HUDEP-2 (cell line): ENCODE results near the gene SLC9A9.
A peak's percentile ranks its signal among the peaks of the same experiment; 100 is the strongest.

ENCODE experiments used
- DNase-seq, 76 experiments: peaks; one replicate each; lab custom pipeline; 2025; ENCODE audit not compliant: unreplicated experiment in 76 of 76; lab: John Stamatoyannopoulos, UW

The SLC9A9 gene

DNA sequence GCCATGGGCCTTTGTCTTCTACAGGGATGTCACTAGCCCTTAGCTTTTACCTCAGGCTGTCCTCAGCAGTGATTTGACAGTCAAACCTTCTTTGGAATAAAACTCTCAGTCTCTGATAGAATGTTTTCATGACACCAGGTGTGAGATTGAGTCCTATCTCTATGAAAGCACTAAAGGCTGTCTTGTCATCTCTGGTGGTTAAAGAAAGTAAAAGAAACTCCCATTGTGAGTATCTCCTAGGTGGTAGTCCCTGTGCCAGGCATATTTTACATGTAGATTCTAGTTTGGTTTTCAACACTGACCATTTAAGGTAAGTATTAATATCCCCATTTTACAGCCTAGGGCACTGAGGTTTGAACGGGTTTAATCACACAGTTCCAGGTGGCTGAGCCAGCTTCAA, 368.5 kb downstream of the SLC9A9 start:
- DNase-seq = no peak

DNA sequence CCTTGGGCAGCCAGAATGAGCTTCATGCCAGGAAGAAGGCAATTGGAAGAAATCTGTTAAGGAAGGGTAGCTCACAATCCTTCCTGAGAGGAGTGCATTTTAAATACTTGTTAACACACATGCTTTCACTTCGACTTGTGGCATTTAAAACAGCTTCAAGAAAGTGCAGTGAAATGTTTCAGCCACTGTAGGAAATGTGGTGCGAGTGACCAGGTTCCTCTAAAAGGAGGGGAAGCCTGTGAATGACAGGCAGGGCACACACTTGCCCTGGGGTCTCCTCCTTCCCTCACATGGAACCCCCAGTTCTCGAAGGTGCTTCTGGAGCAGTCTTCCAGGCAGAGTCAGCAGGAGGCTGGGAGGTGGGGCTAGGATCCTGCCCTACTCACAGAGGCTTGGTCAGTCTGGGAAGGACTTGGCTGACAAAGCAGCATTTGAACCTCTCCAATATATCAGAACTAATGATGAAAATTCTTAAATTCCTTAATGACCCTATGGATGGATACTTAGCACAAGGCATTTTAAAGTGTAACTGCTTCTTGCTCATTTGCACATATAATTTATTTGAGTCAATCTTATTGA, 370.1 kb downstream of the SLC9A9 start:
- no peak for DNase-seq

DNA sequence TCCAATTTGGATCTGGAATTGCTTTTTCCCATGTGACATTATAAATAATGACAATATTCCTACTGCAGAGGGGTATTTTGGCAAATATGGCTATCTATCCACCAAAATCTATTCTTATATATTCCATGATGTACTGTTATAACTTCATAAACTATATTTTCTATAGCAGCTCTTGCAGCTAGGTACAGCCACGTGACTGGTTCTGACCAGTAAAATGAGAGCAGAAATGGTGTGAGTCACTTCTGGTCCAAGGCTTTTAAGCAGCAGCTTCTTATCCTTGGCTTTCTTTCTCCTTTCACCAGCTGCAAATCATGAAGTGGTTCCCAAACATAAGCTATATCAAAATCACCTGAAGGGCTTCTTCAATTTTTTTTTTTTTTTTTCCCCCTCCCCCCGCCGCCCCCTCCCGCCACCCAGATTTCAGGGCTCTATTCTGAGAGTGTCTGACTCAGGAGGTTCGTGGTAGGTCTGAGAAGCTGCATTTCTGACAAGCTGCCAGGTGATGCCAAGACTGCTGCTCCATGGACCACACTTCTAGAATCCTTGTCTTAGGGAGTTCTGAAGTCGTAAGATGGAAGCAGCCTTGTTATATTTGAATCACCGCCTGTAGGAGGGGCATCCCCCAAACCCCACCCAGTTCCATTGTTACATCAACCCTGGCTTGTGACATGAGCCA, 371.2 kb downstream of the SLC9A9 start:
- no peak for DNase-seq

DNA sequence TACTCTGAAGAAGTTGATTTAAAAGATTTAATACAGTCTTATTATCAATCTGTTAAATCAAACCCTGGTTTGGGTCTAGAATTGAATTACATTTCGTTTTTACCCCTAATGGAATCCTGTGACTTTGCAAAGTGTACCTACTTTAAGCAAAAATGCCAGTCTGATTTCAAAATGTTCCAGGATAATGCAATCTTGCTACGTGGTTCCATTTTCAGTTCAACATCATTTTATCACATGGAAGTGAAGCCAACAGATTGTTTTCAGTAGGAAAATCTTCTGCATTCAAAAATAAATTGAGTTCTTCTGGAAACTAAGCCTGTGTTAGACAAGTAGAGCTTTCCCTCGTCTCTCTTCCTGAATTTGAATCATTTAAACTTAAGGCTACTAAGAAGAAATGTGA, 372.3 kb downstream of the SLC9A9 start:
- DNase-seq = no peak

DNA sequence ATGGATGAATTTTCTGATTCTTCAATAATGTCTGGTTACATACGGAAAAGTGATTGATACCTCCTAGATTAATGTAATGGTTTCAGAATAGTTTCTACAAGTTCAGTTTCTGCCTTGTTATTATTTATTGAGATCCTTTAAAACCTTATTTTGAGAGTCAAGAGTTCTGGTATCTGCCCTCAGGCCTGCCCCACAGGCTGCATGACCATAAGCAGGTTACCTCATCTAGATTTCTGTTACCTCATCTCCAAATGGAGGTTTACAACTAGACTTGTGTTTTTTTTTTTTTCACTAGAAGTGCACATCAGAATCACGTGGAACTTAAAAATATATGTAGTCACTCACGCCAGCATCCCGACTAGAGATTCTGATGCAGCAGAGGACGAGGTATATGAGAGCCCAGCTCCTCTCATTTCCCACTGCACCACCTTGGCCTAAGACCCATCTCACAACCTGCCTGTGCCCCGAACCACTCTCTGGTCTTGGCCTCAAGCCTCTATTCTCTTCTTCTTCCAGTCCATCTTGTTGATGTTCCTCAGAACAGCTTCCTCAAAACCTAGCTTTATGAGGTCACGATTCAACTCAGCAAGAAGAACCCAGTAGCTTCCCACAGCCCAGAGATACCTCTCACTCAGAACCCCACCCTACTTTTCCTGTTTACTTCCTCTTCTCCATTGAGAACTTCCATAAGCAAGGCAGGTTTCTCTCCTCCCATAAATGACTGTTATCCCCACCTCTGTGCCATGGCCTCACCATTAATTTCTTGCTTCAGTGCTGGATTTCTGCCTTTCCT, 375.3 kb downstream of the SLC9A9 start:
- no peak for DNase-seq

DNA sequence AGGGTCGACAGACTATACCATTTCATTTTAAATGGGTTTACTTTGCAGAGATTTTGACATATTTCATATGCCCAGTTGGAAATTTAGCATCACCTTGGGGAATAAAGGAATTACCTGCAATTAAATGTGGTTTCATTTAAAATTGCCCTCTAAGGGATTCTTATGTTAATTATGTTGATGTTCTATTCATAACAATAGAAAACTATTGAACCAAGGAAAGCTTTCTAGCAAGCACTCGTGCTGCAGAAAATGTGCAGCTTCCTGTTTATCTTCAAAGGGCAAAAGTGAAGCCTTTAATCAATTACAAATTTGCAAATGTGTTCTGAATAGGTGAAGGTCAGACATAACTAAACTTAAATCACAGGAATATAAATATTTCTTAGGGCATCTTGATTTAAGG, 376.6 kb downstream of the SLC9A9 start:
- DNase-seq = no peak

DNA sequence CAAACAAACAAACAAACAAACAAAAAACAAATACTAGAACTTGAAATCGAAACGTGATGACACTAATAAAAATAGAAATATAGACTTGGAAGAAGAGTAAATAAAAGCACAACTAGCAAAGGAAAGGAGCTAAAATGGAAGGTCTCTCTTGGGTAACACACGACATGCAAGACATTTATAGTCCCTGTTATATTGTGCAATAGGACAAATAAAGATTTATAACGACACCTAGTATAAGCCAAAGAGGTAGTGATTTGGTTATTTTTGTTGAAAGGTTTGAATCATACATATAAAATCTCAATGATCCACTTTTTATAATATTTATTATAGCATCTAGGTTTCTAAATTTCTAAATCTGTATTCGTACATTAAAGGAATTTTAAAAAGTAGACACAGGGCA, 379.1 kb downstream of the SLC9A9 start:
- no peak for DNase-seq

DNA sequence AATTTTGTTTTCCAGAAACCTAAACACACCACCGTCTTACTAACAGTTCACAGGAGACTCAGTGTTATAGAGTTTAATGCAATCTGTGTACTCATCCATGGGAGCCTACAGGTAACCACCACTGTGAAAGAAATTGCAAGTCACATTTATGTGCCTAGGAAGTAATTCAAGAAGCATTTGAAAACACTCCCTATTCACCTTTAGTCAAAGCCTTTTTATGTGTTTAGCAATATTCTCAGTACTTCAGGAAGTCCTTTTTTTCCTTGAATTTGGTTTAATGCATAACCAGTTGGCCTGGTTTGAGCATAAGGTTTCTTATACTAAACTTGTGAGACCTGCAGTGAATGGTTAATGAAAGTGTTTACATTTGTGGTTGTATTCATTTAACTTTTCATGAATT, 382.6 kb downstream of the SLC9A9 start:
- DNase-seq = no peak

DNA sequence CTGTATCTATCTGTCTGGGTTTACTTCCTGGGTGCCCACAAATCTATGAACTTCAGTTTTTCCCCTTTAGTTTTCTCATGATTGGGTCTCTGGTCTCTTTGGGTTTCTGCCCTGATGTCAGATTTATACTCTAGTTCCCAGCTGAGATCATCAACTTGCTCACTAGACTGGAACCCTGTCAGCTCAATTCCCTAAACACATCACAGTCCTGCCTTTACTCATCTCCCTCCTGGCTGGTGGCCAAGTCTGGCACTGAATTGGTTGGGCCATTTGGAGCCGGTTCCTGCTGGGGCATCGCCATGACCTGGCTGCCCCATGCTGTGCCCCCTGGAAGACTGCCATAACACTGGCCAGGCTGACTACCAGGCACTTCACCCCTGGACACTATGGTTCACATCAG, 383.4 kb downstream of the SLC9A9 start:
- DNase-seq = no peak

DNA sequence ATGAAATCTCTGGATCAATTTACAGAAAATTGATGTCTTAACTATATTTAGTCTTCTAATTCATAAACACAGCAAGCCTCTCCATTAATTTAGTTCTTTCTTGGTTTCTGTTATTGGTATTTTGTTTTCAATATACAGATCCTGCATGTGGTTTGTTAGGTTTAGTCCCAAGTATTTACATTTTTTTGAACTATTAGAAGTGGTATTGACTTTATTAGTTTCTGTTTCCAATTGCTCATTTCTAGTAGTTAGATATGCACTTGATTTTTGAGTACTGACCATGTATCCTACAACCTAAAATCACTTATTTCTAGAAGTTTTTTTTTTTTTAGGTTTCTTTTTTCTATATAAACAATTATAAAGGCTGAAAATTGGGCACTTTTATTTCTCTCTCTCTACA, 392.8 kb downstream of the SLC9A9 start:
- no peak for DNase-seq

DNA sequence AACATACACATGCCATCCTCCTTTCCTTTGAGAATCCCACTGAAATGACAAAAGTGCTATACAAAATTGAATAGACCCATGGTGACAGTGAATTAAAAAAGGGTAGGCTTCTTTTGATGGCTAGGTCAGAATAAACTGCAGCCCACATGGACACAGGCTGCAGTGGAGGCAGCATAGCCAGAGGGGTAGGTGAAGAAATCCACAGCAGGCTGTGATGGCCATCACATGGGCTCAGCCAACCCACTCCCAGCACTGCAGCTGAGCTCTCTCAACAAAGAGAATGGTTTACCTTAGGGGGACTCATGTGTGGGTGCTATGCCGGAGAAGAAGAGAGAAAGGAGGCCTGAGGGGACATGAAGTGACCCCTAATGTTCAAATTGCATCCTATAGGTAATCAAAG, 397.6 kb downstream of the SLC9A9 start:
- no peak for DNase-seq

DNA sequence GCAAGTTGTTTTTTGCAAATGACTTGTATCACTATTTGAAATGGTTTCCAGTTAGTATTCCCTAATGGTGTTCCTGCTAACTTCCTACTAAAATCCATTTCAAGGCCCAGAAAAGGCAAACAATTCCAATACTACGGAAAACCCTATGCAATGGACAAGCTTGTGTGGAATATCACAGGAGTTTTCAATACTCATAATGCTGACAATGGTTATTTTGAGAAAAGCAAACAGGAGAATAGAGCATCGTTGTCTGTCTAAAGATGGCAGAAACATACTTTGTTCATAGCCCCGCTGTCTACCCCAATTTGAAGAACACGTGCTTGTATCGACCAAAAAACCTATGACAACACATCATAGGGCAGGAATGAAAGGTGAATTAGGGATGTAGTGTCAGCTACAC, 400.8 kb downstream of the SLC9A9 start:
- DNase-seq = no peak

DNA sequence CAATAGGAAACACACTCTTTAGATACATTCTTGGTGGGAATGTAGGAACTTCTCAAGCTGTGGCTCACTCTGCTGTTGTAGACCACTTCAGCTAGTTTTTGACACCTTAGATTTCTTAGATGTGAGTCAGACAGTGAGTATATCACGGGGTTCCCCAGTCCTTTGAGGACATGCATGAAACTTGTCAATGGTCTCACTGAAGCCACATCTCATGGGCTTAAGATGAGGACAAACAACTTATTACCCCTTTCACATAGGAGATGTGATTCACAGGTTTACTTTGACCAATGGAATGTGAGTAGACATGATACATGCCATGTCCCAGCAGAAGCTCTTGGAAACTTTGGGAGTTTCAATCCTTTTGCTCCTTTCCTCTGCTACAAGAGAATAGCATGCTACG, 403.1 kb downstream of the SLC9A9 start:
- no peak for DNase-seq

DNA sequence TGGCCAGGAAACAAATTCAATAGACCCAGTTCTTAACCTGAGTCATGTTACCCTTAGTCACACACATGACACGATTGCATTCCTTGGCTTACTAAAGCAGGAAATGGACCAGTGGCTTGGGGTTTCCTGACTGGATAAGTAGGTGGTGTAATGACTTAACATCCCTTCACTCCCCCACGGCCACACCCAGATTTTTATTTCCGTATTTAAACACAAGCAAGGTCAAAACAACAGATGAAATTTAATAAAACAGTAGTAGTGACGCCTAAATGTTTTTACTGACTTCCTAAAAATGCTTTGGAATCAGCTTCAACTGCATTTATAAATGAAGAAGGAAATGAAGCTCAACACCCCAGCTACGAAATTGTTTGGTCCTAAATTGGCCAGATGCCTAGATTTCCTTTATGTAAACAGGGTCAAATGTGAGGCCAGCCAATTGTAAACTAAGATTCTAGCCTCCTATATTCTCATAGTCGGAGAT, 404.4 kb downstream of the SLC9A9 start:
- peak in 1 of 76 experiments; percentile 9 for DNase-seq

DNA sequence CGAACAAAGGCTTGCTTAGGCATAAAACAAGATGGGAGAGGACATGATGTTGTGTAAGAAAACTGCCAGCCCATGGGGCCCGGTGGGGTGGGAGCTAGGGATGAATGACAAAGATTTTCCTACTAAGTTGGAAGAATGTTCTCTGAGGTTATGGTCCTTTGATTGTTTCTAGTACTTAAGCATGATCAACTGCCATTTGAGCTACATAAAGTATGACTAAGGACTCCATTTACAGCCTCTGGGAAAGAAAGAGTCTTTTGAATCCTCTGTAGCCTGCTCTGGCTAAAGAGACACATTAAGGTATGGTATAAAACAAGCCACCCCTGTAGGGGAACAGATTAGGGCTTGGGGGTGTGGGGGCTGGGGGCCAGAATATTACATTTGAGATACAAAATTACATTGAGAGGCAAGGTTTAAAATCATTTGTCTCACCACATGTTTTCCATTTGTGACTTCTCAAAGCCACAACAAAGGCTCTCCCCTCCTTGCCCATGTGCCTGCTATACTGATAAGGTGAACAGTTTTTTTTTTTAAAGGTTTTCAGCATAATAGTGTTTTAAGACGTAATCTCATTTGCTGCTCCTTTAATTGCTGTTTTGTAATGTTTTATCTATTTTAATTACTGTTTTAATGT, 405.3 kb downstream of the SLC9A9 start:
- no peak for DNase-seq

DNA sequence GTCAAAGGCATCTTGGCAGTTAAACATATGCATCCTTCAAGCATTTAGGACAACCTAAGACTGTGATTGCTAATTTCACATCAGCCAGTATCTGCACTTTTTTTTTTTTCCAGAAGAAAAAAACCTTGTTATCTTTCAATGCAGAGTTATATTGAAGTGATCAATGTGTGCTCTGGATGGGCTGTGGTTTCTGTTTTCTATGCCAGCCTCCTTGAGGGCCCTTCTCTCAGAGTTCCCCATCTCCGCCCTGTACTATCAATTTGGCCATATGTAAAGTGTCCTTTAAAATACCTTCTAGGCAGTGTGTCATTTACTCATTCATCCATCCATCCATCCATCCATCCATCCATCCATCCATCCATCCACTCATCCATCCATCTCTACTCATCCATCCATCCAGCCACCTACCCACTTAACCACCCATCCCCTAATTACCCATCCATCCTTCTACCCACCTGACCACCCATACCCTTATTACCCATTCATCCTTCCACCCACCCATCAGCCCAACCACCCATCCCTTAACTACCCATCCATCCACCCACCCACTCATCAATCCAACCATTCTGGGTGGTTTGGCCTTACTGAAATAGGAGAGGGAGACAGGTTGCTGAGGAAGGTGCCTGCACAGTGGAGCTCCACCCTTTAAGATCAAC, 406.6 kb downstream of the SLC9A9 start:
- DNase-seq = no peak

DNA sequence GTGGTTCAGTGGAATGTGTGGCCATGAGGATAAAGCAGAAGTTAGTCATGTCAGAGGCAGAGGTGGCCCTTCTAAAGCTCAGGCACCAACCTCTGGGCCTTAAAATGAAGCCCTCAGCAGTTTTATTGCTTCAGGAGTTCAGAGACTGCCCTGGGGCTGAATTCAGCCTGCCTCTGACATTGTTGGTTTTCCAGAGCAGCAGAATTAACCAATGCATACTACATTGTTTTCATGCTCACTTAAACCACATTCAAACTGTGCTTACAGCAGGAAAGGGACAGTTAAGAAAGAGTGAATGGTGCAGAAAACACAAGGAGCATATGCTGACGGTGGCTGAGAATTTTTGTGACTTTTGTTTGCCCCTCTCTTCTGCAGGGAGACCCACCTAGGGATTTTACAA, 408.5 kb downstream of the SLC9A9 start:
- DNase-seq = no peak

DNA sequence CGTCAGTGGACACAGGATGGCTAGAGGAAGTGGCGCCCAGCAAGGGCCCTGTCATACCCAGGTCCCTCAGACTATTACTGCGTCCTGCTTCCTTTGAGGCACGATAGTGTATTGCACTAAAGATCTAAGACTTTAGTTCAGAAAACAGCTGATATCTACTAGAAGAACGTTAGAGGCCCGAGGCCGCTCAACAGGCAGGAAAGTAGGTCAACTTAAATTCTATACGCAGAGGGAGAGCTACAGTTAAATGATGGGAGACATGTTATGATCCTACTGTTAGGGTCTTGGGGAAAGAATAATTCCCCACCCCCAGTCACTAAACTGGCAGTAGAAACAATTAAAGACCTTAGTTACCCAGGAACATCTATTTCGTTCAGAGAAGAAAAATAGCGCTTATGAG, 410.9 kb downstream of the SLC9A9 start:
- no peak for DNase-seq

DNA sequence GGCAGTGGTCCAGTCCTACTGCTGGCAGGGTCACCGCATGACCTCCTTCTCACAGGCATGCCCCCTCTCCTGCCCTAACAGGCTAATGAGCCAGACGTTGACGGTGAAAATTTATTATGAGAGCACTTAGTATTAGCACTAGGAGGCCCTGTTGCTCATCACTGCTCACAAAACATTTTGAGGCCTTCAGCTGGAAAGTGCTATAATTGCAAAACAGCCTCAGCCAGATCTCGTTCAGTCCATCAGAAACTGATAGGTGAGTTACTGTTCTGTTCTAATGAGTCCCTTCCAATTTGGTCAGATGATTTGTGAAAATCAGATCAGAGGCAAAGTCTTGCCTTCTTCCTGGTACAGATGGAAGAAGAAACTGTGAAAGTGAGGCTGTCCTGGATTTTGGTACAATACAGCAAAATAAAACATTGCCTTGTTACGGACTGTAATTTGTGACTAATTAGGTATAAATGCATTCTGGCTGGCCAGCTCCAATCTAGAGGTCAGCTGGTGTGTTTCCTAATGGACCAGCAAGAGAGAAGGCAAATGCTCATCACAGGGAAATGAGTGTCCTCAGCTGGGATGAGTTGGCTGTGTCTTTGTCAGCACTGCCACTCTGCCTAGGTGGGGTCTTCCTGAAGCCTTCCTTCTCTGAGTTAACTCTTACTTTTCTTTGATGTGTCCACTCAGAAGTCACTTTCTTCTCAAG, 411.9 kb downstream of the SLC9A9 start:
- no peak for DNase-seq

DNA sequence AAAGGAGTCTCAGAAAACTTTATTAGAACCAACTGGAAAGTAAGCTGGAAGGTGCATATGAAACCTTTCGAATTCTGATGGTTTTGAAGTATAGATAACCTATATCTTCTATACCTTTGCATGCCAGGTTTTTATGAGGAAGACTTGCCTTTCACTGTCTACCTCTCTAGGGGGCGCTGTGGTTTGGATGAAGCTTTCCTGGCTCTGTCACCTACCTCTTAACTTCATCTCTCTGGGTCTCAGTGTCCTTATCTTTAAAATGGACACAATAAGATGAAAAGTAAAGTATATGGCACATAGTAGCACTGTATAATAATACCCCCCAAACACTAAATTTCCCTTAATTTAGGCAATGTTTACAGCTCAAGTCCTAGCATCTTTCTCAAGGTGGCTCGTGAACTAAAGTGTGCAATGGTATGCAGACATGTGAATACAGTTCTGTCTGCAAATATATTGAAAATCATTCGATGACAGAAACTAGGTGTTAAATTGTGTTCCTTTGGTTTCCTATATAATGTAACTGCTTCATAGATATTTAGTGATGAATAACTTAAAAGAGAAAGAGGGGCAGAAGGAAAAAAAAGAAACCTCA, 414.4 kb downstream of the SLC9A9 start:
- peak in 18 of 76 experiments; percentile 1 to 52 (median 18) for DNase-seq
